NOMO-1 treated with DMSO at 0.1 percent for 48 hours (cell line): ENCODE results near the gene MBP.
"Not testable (repeated sequence)": the region's sequence is repeated elsewhere in the genome, so short reads cannot be mapped to it uniquely, and the experiment has no call there.

Source experiments
- DNase-seq: peaks from one replicate; lab custom pipeline; 2025; ENCODE audit not compliant: unreplicated experiment; lab: John Stamatoyannopoulos, UW

MBP gene

DNA sequence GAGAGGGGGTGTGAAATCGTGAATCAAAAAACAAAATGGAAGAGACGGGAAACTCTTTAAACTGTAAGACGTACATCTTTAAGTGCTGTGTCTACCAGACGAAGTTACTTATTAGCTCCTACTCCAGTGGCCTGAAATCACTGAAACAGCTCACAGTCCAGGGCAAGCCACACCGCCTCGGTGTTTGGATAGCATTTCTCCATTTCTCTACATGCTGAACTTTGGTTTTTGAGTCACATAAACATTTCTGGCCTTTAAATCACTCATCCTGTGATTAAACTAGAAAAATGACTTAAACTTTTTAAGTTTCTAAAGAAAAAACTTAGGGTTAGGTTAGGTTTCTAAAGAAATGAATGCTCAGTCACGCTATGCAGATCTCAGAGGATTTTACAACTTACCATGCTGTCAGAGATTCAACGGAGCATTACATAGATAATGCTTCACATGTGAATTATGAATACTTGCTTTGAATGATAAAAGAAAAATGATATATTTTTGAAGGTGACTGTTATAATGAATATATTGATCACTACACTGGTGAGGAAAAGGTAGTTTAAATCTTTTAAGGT, 138.4 kb downstream of the MBP start:
- no peak for DNase-seq

DNA sequence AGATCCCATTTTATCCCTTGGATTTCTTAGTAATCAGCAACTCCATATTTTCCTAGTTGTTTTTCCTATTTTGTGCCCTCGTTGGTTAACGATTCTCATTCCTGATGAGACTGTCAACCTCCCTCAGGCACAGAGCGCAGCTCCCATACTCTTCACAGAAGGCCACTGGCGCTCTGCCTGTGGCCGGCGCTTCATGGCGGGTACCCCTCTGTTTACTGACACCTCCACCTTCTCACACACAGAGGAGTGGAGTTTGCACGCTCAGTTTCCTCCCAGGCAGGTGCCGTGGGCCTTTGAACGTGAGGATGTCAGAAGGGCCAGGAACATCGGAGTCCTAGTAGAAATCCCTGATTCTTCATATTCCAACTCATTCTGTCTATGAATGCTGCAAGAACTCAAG, 139.0 kb downstream of the MBP start:
- no peak for DNase-seq

DNA sequence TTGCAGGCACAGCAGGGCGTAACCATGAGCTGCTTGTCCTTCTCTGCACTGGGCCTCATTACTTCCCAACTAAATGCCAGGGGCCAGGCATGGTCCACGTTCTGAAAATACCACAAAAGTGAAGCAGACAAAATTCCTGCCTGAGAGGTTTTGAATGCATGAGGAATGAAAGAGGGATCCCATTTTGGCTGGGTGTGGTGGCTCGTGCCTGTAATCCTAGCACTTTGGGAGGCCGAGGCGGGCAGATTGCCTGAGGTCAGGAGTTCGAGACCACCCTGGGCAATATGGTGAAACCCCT, 139.5 kb downstream of the MBP start:
- no peak for DNase-seq

DNA sequence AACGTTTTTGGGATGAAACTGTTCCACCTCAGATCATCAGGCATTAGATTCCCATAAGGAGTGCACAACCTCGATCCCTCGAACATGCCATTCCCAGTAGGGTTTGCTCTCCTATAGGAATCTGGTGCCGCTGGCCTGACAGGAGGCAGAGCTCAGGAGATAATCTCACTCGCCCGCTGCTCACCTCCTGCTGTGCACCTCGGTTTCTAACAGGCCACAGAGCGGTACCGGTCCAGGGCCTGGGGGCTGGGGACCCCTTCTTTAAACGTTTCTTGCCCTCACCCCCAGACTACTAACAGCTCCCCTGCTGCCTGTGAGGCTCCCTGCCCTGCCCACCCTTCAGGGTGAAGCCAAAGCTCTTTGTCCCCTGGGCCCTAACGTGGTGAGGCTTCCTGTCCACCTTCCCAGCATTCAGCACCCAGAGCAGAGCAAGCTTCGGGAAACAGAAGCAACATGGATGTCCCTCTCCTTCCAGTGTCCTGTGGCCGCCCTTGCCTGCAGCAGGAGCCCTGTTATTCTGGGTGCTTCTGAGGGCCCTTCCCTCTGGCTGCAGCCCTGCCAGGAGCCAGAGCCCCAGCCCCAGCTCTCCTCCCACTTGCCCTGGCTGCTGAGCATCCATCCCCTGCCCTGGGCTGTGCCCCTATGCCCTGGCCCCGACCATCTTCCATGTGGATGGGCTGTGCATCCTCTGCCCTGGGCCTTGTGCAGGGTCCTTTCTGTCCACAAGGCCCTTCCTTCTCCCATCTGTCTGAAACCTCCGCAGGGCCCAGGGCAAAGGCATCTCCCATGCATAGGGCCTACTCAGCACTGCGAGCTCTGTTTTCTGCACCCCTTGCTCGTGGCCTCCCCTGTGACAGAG, 140.1 kb downstream of the MBP start:
- no peak for DNase-seq

DNA sequence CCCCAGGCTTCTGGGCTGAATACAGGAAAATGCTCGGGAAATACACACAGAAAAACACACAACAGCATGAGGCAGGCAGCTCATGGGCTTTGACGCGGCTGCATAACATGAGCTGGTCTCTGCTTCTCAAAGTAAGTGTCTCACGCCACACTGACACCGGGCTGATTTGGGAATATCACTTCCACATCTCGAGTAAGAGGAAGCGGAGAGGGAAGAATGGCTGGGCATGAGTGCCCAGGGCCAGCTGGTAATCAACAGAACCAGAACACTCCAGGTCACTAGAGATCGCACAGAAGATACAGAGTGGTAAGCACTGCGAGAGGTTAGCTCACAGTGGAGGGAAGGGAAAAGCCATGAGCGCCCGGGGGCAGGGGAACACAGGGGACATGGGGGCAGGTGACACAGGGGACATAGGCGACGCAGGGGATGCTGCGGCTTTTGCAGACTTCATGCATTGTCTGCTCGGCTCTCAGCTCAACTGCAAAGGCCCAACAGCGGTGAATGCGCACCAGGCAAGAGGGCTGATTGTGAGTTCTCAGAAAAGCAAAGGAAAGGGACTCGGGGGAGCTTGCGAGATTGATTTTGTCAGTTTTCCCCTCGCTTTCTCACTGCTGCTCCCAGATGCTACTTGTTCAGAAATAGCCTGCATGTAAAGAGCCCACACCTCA, 141.4 kb downstream of the MBP start:
- DNase-seq = no peak

DNA sequence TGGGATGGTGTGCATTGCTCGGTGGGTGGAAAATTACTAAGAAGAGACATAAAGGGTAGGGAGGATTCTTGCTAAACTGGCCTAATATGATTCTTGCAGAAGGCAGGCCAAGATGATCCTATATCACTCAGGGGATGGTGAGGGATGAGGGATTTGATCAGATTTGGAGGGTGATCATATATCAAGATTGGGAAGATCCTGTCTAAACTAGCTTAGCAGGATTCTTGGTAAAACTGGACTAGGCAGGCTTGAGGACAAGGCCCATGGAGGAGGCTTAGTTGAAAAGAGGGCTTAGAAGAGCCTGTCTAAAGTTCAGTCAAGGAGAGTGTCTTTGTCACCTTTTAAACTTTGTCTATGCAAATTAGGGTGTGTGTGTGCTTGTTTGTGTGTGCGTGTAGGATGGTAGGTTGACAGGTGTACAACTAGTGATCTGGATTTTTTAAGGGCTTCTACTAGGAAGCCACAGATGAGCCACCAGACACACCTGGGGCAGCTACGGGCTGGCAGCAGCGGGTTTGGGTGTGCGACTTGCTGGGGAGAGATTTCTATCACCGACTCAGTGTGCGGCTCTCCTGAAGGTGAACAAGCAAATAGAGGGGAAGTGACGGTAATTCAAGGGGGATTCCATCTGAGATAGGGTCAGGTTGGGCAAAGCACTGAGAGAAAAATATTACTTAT, 142.1 kb downstream of the MBP start:
- DNase-seq = not testable (repeated sequence)

DNA sequence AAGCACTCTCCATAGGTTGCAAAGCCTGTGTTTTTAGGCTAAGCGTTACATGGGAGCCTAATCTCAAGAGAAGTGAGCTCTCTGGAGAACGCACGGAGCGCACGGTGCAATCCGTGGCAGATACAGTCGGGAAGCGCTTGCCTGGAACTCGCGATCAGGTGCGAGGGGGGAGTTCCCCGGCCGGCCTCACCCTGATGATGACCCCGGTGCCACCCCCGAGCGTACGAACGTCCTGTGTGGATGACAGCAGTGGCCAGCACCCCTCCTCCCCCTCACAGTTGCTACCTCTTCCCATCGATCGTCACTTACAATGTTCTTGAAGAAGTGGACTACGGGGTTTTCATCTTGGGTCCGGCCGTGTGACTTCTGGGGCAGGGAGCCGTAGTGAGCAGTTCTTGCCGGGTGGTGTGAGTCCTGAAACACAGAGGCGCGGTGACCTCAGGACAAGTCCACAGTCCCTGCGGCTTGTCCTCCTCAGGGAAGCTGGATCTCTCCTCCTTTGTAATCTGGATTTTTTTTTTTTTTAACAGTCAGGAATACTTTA, 142.9 kb downstream of the MBP start:
- no peak for DNase-seq

DNA sequence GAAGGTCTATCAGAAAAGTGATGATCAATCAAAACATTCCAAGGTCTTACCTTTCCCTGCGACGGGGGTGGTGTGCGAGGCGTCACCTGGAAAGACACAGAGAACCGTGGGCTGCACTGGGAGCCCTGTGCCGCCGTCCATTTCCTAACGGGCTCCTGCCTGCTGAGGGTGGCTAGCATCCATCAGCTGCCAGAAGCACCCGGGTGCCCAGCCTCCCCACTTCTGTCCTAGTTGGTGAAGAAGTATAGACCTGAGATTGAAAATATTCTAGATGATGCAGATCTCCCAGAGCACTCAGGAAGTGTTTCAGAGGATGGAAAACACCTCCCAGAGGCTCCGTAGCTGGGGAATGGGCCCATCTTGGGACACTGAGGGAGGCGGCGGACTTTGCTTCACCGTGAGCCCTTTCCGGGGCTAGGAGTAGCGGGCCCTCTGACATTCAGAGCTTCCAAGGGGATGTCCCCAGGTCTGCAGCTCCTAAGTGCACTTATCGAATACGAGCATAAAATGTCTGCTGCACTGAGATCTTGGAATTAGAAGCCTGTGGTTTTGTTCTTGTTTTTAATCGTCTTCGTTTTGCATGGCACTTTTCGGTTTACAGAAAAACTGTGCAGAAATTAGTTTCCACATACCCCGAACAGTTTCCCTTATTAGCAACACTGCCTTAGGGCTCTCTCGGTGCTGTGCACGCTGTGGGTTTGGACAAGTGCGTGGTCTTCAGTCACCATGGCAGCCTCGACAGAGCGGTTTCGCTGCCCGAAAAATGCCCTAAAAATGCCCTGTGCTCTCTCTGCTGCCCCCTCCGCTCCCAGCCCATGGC, 143.5 kb downstream of the MBP start:
- no peak for DNase-seq

DNA sequence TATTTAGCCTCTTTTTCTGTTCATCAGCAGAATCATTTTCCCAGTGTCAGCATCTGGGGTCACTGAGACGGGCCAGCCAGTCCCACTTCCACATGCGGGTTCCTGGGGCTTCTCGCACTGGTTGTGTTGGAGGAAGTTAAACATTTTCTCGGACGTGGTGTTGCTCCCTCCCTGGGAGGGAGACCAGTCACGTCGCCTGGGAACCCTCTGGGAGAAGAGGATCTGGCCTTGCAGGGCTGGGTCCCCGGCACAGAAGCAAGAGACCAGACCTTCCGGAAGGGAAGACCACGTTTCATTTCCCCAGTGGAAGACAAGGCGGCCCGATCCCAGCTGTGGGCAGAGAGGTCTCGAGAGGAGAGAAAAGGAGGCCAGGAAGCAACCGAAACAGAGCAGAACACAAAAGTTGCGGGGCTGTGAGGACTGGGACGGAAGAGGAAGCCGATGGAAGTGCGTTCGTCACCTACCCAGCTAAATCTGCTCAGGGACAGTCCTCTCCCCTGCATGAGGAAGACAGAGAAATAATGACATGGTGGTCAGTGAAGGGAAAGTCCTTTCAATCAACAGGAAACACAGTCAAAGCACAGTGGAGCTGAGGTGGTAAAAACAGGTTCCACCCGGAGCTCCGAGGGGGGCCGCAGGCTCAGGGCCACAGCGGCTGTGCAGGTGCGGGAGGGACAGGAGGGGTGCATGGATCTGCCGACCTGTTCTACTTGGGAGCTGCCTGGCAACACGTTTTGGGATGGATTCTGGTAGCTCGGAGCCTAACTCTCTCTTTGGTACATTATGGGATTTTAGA, 144.4 kb downstream of the MBP start:
- DNase-seq = no peak

DNA sequence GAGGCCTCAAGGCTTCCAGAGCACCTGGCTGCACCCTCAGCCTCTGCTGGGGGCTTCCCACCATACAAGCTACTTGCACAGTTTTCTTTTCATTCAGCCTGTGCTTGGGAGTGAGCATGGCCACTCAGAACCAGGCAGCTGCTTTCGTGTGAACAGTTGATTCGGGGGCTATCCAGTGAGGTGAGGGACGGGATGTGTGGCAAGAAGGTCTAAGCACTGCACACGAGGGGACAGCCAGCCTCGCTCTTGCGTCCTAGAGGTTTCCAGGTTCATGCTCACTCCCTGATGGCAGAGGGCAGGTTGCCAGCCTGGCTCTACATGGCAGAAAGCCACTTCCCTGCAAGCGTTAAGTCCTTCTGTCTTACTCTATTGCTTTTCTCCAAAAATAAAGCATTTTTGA, 146.2 kb downstream of the MBP start:
- no peak for DNase-seq

DNA sequence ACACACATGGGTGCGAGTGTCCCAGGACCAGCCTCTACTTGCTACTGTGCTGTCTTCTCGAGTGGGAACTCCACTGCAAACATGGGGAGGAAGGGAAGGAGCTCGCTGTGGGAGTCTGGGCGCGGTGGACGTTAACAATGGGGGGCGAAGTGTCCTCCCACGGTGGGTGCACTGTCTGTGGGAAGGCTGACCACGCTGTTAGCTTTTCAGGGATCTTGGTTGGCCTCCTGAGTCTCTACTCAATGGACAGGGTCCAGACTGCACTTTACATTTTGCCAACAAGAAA, 146.7 kb downstream of the MBP start:
- DNase-seq = no peak

DNA sequence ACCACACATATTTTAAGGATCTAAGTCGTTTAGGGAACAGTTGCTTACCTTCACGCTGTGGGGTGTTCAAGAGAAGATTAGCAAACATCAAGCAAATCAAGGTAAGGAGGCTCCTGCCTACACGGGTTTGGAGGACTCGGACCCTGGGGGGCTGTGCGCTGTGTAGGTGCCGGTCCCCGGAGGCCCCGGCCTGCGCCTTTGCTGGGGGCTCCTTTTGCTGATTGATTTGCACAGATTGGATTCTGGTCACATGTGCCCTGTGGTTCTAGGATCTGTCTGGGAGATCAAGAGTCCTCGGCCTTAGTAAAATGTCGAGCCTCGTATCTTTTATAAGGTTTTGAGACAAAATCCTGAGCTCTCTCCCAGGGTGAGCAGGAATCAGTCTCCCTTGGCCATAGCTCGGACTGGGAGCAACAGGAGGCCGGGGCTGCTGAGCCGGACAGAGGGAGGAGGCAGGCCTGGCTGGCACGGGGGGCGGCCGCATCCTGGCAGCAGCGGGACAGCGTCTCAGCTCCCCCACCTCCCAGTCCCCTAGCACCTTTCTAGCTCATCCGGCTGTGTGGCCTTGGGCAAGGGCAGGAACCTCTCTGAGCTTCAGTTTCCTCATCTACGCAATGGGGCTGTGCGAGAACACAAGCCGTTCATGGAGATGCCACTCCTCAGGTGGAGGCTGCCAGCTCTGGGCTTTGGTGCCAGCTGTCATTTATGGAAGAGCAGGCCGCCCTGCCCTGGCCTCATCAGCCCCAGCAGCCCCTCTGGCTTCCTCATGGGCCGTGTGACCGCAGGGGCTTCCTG, 147.2 kb downstream of the MBP start:
- no peak for DNase-seq

DNA sequence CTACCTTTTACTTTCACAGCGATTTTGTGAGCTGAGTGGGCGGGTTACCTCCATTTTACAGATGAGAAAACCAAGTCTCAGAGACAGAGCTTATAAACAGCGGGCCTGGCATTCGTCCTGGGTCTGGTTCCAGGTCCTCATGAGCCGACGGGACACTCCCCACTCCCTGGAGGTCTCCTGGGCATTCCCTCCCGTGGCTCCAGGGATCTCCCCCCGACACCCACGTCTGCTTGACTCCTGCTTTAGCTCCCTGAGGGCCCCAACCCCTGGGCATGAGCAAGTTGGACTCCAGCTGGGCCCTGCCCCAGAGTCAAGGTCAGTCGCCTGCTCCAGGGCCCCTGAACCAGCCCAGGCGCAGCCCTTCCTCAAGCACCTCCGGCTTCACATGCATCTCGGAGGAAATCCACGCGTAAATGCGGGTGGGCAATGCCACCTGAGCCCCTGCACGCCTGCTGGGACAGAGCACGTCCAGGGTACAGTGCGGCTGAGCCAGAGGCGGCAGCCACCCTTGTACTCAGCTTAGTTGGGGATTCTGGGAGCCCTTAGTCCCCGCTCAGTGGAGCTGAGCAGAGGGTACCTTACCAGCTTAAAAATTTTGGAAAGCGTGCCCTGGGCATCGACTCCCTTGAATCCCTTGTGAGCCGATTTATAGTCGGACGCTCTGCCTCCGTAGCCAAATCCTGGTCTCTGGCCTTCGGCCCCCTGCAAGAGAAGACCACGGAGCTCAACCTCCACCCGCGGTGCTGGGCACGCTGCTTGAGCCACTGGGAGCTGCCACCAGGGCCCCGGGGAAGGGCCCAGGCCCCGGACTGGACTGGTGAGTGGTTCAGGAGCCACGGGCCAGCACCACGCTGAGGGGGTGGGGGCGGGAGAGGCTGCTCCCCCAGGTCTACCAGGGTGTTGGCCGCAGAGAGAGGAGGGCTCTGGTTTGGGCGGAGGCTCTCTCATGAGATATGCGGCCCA, 148.1 kb downstream of the MBP start:
- no peak for DNase-seq

DNA sequence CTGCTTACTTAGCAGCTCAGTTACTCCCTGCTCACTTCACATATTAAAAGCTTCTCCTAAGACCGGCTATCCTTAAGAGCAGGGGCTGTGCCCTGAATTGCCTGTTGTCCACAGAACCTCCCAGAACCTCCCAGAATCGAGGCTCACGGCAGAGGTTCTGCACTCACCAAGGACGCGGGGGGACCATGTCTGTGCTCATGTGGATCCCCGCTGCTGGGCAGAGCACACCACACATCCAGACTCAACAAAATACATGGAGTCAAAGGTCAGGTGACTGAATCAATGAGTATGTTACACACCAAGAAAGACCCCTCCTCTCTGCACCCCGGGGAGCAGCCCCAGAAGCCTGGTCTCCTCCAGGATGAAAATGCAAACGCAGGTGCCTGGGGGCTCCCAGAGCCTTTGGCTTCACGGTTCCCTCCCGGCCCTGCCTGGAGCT, 149.0 kb downstream of the MBP start:
- no peak for DNase-seq

DNA sequence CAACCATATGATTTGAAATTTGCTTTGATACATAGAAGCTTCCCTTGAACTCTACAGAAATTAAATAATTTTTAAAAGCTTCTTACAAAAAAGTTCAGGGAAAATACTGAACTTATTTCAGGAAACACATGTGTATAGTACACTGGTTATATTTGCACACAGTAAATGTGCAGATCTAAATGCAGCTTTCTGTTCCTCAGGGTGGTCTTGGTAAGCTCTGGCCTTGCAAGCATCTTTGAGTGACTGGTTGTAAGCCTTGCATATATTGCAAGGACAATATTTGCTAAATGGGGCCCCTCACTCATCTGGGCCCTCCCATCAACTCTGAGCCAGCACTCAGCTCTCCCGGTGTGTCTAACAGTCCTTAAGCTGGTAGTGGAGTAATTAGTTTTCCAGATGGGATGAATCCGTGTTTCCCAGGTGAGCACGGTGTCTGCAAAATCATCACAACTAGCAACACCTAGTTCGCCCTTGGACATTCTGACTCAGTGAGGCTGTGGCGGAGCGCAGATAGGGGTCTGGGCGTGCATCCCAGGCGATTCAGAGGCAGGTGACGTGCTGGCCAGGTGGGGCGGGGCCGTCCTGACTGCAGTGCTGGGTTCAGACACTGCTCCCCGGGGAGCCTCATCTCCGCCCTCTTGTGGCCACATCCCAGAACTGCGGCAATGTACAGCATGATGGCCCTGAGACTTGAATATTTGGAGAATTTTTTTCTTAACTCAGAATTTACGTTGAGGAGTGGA, 149.6 kb downstream of the MBP start:
- DNase-seq = peak; percentile 69

DNA sequence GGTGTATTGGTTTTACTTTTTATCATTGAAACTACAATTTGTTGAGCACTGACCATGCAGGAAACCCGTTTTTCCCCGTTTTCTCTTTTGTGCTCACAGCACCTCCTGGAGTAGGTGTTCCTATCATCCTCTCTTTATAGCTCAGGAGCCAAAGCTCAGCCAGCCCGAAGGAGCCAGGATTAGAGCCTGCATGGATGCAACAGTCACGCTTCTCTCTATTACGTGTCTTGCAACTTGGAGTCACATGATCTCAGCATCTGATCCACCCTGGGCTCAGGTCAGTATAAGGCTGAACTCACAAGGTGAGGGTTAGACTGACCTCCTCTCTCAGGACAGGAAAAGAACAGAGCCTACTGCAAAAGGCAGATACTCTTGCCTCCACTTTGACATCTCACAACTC, 150.5 kb downstream of the MBP start:
- no peak for DNase-seq

DNA sequence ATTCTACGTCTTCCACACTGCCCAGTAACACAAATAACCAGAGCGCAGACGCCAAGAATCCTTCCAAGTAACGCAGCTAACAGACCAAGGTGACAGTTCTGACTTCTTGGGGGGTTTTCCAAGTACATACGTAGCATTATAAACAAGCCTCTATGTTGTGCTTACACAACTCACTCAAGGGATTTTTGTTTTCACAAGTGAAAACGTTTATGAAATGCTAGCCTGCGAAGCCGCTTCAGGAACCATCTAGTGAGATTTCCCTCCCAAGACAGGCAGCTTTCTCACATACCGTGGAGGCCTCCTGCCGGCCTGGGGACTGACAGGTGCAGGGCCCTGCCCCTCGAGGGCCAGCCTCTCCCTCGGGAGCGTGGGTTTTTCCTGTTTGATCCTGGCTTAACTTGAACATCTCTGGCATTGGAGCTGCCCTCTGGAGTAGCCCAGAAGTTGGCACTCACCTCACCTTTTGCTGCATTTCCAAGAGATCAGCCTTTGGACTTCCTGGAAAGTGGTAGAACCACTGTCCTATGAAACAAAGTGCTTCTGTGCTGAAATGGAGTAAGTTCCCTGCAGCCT, 151.1 kb downstream of the MBP start:
- no peak for DNase-seq
